ENCODE data around the gene HELB.

HELB gene

GRCh38 chr12:66301944-66302826 is at the start of gene HELB:
TSS of gene HELB (plus strand) at chr12:66302493. CDS start at chr12:66302604, 111 bp downstream.
- TF ChIP-seq CTCF (IDR thresholded peaks at IDR 0.05; ENCODE audit: control insufficient read depth, insufficient read depth, low read depth, low read length, missing control alignments), result no peak
- peak; percentile 81 for DNase-seq (ENCODE audit: low read depth)
- H3K4me3 ChIP-seq (ENCODE audit: control insufficient read depth, low read depth, low read length), result peak within 1 kb of the TSS; percentile 94

- DNase-seq (ENCODE audit: low read depth), result no peak
- H3K4me3 ChIP-seq (ENCODE audit: control insufficient read depth, low read depth, low read length), result no peak overlapping the region
- TF ChIP-seq CTCF (IDR thresholded peaks at IDR 0.05; ENCODE audit: control insufficient read depth, insufficient read depth, low read depth, low read length, missing control alignments), result no peak
Measured at GRCh38 chr12:66252771-66253170, 49.5 kb upstream of the HELB start.

DNA sequence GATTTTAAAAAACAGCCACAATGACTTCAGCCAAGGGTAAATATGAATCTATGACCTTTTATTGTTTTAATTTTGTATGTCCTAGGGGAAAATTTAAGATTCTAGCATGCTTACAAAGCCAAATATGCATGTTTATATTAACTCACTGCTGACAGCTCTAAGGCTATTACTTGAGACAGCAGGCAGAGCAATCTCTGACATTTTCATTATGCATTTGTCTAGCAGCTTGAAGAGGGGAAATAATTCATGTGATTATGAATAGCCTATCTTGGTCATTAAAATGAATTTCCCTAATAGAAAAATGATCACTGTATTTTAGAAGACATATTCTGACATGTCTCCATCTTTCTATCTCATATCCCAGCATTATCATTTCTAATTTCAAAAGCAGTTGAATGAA is 46.6 kb upstream of the HELB start:
- no peak for TF ChIP-seq CTCF (IDR thresholded peaks at IDR 0.05; ENCODE audit: control insufficient read depth, insufficient read depth, low read depth, low read length, missing control alignments)
- no peak for DNase-seq (ENCODE audit: low read depth)
- H3K4me3 ChIP-seq (ENCODE audit: control insufficient read depth, low read depth, low read length), result no peak overlapping the region

DNA sequence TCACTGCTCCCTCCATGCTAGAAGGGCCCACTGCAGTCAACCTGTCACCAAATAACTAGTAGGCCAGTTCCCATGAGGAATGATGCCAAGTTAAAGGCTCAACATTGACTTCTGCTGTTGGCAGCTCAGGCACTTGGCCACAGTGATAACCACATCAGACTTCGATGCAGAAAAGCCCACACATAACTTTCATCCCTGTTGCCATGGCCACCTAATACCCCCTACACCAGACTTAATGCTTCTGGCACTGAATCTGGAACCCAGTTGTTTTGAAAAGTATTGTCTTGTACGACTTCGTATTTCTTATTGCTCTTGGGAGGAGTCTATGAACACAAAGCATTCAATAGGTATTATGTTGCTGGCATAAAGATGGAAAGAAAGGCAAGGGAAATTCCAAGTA is 44.3 kb upstream of the HELB start:
- DNase-seq (ENCODE audit: low read depth), result no peak
- no peak for TF ChIP-seq CTCF (IDR thresholded peaks at IDR 0.05; ENCODE audit: control insufficient read depth, insufficient read depth, low read depth, low read length, missing control alignments)
- no peak overlapping the region for H3K4me3 ChIP-seq (ENCODE audit: control insufficient read depth, low read depth, low read length)

GRCh38 chr12:66262737-66263136 is 39.6 kb upstream of the HELB start:
- TF ChIP-seq CTCF (IDR thresholded peaks at IDR 0.05; ENCODE audit: control insufficient read depth, insufficient read depth, low read depth, low read length, missing control alignments), result no peak
- H3K4me3 ChIP-seq (ENCODE audit: control insufficient read depth, low read depth, low read length), result no peak overlapping the region
- DNase-seq (ENCODE audit: low read depth), result no peak

DNA sequence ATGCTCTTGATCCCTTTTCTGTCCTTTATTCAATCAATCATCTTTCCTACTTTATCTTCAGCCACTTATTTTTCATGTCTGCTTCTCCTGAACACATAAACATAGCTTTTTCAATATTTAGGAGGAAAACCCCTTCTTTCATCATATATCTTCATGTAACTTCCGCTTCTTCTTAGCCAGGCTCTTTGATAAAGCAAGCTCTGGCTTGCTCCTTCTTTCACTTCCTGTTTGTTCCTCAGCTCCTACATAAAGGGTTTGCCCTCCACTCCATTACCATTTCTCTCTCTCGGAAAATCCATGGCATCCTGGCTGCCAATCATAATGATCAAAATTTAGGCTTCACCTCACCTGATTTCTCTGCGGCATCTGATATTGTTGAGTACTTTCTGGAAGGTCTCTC is 33.7 kb upstream of the HELB start:
- DNase-seq (ENCODE audit: low read depth), result no peak
- no peak overlapping the region for H3K4me3 ChIP-seq (ENCODE audit: control insufficient read depth, low read depth, low read length)
- TF ChIP-seq CTCF (IDR thresholded peaks at IDR 0.05; ENCODE audit: control insufficient read depth, insufficient read depth, low read depth, low read length, missing control alignments), result no peak

Data from AG09309 (cell line).